GM19240 (cell line): ENCODE data around the gene MARVELD3.
"Not testable (repeated sequence)": the region's sequence is repeated elsewhere in the genome, so short reads cannot be mapped to it uniquely, and the experiment has no call there.

ENCODE experiments used
- DNase-seq: peaks from one replicate; pipeline ENCODE4 v3.0.0; 2011; ENCODE audit warnings: low spot score; ENCODE audit not compliant: insufficient read length

MARVELD3 gene

GRCh38 chr16:71626018-71626857 is at the start of gene MARVELD3:
TSS of gene MARVELD3 (plus strand) at chr16:71626184. CDS start at chr16:71626230, 46 bp downstream.
- no peak for DNase-seq

- DNase-seq, result no peak
Measured at GRCh38 chr16:71576971-71577370, 49.0 kb upstream of the MARVELD3 start, which contains the start of gene TAT. TSS of gene TAT (minus strand) at chr16:71577092. CDS start at chr16:71576415, 677 bp downstream.

- not testable (repeated sequence) for DNase-seq
Measured at GRCh38 chr16:71582553-71582848, 43.5 kb upstream of the MARVELD3 start.

GRCh38 chr16:71584543-71585317 is 41.3 kb upstream of the MARVELD3 start:
- DNase-seq, result no peak

GRCh38 chr16:71585318-71585703 is 40.7 kb upstream of the MARVELD3 start:
- no peak for DNase-seq

- not testable (repeated sequence) for DNase-seq
Measured at GRCh38 chr16:71589334-71589733, 36.6 kb upstream of the MARVELD3 start.

- not testable (repeated sequence) for DNase-seq
Measured at GRCh38 chr16:71590071-71590470, 35.9 kb upstream of the MARVELD3 start.

GRCh38 chr16:71590584-71590983 is 35.4 kb upstream of the MARVELD3 start:
- no peak for DNase-seq

GRCh38 chr16:71591917-71592316 is 34.1 kb upstream of the MARVELD3 start:
- DNase-seq, result no peak

GRCh38 chr16:71593048-71593999 is 32.7 kb upstream of the MARVELD3 start:
- DNase-seq, result no peak

GRCh38 chr16:71594000-71594646 is 31.9 kb upstream of the MARVELD3 start:
- DNase-seq, result no peak

GRCh38 chr16:71595340-71595826 is 30.6 kb upstream of the MARVELD3 start:
- DNase-seq, result not testable (repeated sequence)

GRCh38 chr16:71598426-71598825 is 27.6 kb upstream of the MARVELD3 start:
- DNase-seq, result not testable (repeated sequence)

GRCh38 chr16:71600822-71601221 is 25.2 kb upstream of the MARVELD3 start:
- DNase-seq, result no peak

GRCh38 chr16:71609066-71609465 is 16.9 kb upstream of the MARVELD3 start:
- no peak for DNase-seq

- DNase-seq, result no peak
Measured at GRCh38 chr16:71610447-71610846, 15.5 kb upstream of the MARVELD3 start.

GRCh38 chr16:71610936-71611871 is 14.8 kb upstream of the MARVELD3 start:
- peak; percentile 80 for DNase-seq

- DNase-seq, result not testable (repeated sequence)
Measured at GRCh38 chr16:71614956-71615355, 11.0 kb upstream of the MARVELD3 start.

- no peak for DNase-seq
Measured at GRCh38 chr16:71618429-71618828, 7.6 kb upstream of the MARVELD3 start.

GRCh38 chr16:71622088-71622487 is 3.9 kb upstream of the MARVELD3 start:
- no peak for DNase-seq
